Right atrium auricular region (tissue), 2 donors: ENCODE results near the gene NMUR1. TPM values are rescaled to one million over a fixed set of nuclear protein-coding genes. Genes with fewer than 3 reads are reported as not detected.

Experiments used
- DNase-seq: peaks from one replicate; pipeline ENCODE4 v3.0.0-alpha.2; 2019; ENCODE audit warnings: low spot score
- H3K27ac ChIP-seq, 2 donors: fragments of 200-600 bp; sonication (generic); 1 replicate in 1 of 2; 2 replicates in 1 of 2; pipeline ENCODE4 v1.5.1; 2016 to 2019
- H3K27me3 ChIP-seq, 2 donors: fragments of 200-600 bp; sonication (generic); one replicate each; pipeline versions ENCODE4 v1.5.1 to v1.6.0; 2017 to 2019
- H3K36me3 ChIP-seq: fragments of 200-600 bp; sonication (generic); one replicate; pipeline ENCODE4 v1.5.1; 2016
- H3K4me1 ChIP-seq, 2 donors: fragments of 200-600 bp; sonication (generic); one replicate each; pipeline versions ENCODE4 v1.5.1 to v1.6.0; 2017 to 2019
- H3K4me3 ChIP-seq, 2 donors: fragments of 200-600 bp; sonication (generic); 1 replicate in 1 of 2; 2 replicates in 1 of 2; pipeline ENCODE4 v1.5.1; 2017 to 2019; ENCODE audit warnings: mild to moderate bottlenecking in 1 of 2, moderate library complexity in 1 of 2
- H3K9me3 ChIP-seq, 2 donors: fragments of 200-600 bp; sonication (generic); one replicate each; pipeline ENCODE4 v1.5.1; 2019
- CTCF ChIP-seq, 2 donors: fragments of 200-600 bp; sonication (generic); IDR thresholded peaks; one replicate each; pipeline ENCODE4 v1.5.1; 2019; ENCODE audit warnings: antibody characterized with exemption in 2 of 2
- total RNA-seq, 2 donors: library from RNA; depleted of rRNA; stranded (reverse); fragments of >200 nt; gene quantifications; one replicate each; pipeline ENCODE4 v1.1.0, GENCODE V29; 2016

The NMUR1 gene
- total RNA-seq, 2 donors from 2014 or later = 0.67 to 0.93 TPM

- Histone ChIP-seq H3K27ac (no peak overlapping the region), H3K4me1 (peaks cover 0 to 5% of the 10 kb centered on the region in 2 donors), H3K4me3 (no peak overlapping the region), H3K9me3 (peaks cover 0 to 12% of the 10 kb centered on the region in 2 donors), H3K36me3 (no peaks in the 10 kb centered on the region), H3K27me3 (no peaks in the 10 kb centered on the region)
- no peak for DNase-seq
- TF ChIP-seq CTCF (IDR thresholded peaks at IDR 0.05) = no peak
Measured at GRCh38 chr2:231539991-231540390, 9.7 kb upstream of the NMUR1 start.

GRCh38 chr2:231535961-231536360 is 5.7 kb upstream of the NMUR1 start:
- Histone ChIP-seq H3K4me1 (peaks cover 0 to 8% of the 10 kb centered on the region in 2 donors), H3K36me3 (no peaks in the 10 kb centered on the region), H3K27ac (peak overlapping the region; percentile 65 to 68), H3K9me3 (no peaks in the 10 kb centered on the region), H3K4me3 (no peak overlapping the region), H3K27me3 (no peaks in the 10 kb centered on the region)
- TF ChIP-seq CTCF (IDR thresholded peaks at IDR 0.05) = no peak
- DNase-seq = no peak

DNA sequence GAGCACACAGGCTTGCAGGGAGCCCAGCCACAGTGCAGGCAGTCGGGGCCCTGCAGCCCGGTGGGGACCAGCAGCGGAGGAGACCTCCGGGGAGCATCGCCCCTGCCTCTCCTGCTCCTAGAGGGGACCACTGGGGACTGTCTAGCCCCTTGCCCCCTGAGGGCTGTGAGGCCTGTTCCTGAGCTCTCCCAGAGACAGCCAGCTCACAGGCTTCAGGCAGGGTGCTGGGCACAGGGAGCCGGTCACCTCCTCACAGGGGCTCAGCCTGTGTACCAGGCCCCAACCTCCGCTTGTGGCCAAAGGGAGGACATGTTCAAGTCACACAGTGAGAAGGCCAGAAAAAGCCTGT is 3.5 kb upstream of the NMUR1 start:
- no peak for TF ChIP-seq CTCF (IDR thresholded peaks at IDR 0.05)
- H3K27ac ChIP-seq = peak overlapping the region; percentile 37 to 61
- no peak overlapping the region for H3K4me3 ChIP-seq
- no peaks in the 10 kb centered on the region for H3K9me3 ChIP-seq
- no peaks in the 10 kb centered on the region for H3K27me3 ChIP-seq
- no peaks in the 10 kb centered on the region for H3K36me3 ChIP-seq
- no peak for DNase-seq
- H3K4me1 ChIP-seq = peaks cover 0 to 20% of the 10 kb centered on the region in 2 donors

DNA sequence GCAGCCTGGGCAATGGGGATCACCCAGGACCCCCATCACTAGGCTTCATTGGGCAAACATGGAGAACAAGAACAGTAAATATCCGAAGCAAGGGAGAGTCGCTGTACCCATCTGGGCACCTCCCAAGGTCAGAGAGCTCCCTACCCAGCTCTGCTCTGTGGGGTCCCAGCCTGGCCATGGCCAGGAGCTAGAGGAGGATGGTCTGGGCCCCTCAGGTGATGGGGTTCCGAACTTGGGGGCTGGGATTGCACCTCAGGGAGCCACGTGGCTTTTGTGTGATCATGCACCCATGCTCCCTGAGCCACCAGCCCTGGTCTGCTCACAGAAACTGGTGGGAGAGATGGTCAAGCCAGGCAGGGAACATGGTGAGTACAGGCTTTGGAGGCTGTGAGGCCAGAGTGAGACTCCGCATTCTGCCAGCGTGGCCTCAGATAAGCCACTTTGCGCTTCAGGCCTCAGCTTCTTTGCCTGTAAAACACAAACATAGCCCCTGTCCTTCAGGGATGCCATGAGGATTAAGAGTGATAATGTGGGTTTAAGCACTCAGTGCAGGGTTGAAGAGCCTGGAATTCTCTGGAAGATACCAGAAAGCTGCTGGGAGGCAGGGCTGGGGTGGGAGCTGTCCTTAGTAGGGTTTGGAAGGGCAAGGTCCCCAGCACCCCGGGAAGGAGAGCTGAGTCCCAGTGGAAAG is 3.0 kb upstream of the NMUR1 start:
- no peak for TF ChIP-seq CTCF (IDR thresholded peaks at IDR 0.05)
- DNase-seq = no peak

DNA sequence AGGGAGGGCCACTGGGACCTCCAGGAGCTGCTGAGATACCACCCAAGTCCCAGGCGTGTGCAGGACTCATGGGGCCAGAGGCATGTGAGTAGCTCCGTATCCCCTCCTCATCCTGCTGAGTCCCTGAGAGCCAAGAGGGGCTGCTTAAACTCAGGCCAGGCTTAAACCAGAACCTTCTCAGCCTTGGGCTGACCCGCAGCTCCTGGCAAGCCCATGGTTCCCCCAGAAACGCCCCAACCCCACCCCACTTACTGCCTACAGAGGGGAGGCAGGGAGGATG is 2.5 kb upstream of the NMUR1 start:
- Histone ChIP-seq H3K27ac (no peak overlapping the region), H3K36me3 (no peaks in the 10 kb centered on the region), H3K27me3 (no peaks in the 10 kb centered on the region), H3K4me1 (peaks cover 0 to 20% of the 10 kb centered on the region in 2 donors), H3K4me3 (no peak overlapping the region), H3K9me3 (no peaks in the 10 kb centered on the region)
- DNase-seq = no peak
- no peak for TF ChIP-seq CTCF (IDR thresholded peaks at IDR 0.05)

More for the DNA sequence above, 3.0 kb upstream of the NMUR1 start:
- Histone ChIP-seq H3K9me3 (no peaks in the 10 kb centered on the region), H3K27ac (peak overlapping the region; percentile 37 to 61), H3K4me3 (no peak overlapping the region), H3K27me3 (no peaks in the 10 kb centered on the region), H3K36me3 (no peaks in the 10 kb centered on the region), H3K4me1 (peaks cover 0 to 20% of the 10 kb centered on the region in 2 donors)
